HG02623 (cell line): ENCODE measurements around the gene TSPAN9.
A peak's percentile ranks its signal among the peaks of the same experiment; 100 is the strongest.

ENCODE experiments used
- ATAC-seq: cut with Tn5 transposase; IDR thresholded peaks from one replicate; pipeline ENCODE4 v1.9.1; 2021; ENCODE audit warnings: moderate library complexity; ENCODE audit not compliant: unreplicated experiment

The TSPAN9 gene

DNA sequence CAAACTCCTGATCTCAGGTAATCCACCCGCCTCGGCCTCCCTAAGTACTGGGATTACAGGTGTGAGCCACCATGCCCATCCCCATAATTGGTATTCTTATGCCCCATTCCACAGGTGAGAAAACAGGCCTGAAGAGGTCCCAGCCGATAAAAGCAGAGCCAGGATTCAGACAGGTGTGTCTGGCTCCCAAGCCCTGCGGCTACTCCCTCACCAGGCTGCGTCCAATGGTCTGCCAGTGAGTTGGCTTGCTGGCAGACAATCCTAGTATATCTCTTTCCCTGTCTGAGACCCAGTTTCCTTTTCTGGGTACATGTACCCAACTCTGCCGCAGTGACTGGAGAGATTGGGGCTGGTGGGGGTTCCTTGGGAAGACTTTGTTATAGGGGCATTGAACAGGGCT is 1.9 kb upstream of the TSPAN9 start:
- no peak for ATAC-seq

DNA sequence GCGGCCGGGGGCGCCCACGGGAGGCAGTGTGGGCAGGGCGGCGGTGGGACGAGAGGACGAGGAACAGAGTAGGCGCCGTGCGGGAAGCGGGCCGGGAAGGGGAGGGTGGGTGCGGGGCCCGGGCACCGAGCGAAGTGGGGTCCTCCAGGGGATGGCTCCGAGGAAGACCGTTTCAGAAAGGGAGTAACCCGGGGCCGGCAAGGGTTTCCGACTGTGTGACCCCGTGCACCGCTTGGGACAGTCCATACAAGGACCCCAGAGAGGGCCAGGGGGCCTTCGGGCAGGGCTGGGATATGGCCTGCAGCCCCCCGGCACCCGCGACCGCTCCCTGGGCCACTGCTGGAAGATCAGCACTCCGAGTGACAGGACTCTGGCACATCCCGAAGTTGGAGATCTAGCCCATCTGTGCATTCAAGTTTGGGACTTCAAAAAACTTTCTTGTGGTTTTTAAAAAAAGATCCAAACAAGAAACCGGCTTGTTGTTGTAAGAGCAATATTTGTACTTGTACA is 448 bp downstream of the TSPAN9 start:
- peak; percentile 13 for ATAC-seq

GRCh38 chr12:3078086-3078820 is 1.1 kb downstream of the TSPAN9 start:
- no peak for ATAC-seq

DNA sequence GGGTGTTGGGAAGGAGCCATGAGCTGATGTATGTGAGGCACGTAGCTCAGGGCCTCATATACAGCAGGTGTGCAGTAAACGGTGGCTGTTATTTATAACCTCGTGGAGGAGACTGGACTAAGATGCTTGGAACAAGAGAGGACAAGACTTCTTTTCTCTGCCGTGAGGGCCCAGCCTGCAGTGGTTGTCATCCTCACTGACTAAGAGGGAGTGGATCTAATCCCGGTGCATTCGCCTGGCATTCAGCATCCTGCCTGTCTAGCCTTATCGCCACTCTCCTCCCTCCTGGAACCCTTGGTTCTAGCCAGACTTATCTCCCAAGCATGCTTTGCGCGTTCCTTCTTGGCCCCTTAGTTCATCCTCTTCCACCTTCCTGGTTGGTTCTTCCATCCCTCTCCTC is 3.9 kb downstream of the TSPAN9 start:
- no peak for ATAC-seq

- no peak for ATAC-seq
Measured at GRCh38 chr12:3081886-3082285, 4.7 kb downstream of the TSPAN9 start.

DNA sequence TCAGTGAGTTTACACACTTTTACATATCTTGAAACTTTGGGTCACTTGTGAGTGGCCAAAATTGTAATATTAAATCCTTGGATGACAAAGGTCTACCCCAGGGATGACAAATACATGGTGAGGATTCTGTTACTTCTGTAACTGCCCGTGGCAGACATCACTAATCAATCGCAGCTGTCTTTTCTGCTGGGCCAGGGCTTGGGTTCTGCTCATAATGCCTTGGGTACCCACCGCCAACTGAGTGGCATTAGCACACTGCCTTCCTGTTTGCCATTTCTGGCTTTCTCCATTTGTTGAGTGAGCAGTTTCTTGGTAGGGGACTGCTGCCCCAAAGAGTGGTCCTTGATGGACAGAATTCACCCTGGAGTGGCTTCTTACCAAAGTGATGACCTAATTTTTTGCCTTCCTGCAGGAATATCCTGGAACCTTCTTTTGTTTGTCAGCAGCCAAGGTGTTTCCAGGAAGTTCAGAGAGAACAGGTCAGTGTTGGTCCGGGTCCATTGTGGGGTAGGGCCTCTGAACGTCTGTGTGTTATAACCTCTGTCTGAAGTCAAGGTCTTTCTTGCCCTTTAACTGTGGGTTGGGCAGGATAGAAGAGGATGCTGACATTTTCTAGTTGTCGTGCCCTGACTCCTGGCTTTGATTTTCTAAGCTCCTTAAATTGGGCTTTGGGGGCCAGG is 6.2 kb downstream of the TSPAN9 start:
- ATAC-seq = no peak

GRCh38 chr12:3083921-3084347 is 6.8 kb downstream of the TSPAN9 start:
- ATAC-seq = no peak

DNA sequence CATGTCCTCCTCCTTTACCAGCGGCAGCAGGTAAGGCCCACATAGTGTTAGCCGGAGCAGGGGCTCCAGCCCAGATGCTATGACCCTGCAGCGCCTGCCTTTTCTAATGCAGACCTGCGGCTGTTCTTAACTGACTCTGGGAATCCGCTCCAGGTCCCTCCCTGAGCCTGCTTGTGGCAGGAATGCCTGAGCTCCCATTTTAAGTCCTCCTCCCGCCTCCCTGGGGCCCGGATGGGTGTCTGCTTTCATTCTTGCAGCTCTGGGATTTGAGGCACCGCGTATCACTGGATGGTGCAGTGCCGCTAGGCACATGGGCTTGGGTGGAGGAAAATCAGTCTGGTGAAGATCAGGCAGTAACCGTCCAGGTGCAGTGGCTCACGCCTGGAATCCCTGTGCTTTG is 7.6 kb downstream of the TSPAN9 start:
- no peak for ATAC-seq

DNA sequence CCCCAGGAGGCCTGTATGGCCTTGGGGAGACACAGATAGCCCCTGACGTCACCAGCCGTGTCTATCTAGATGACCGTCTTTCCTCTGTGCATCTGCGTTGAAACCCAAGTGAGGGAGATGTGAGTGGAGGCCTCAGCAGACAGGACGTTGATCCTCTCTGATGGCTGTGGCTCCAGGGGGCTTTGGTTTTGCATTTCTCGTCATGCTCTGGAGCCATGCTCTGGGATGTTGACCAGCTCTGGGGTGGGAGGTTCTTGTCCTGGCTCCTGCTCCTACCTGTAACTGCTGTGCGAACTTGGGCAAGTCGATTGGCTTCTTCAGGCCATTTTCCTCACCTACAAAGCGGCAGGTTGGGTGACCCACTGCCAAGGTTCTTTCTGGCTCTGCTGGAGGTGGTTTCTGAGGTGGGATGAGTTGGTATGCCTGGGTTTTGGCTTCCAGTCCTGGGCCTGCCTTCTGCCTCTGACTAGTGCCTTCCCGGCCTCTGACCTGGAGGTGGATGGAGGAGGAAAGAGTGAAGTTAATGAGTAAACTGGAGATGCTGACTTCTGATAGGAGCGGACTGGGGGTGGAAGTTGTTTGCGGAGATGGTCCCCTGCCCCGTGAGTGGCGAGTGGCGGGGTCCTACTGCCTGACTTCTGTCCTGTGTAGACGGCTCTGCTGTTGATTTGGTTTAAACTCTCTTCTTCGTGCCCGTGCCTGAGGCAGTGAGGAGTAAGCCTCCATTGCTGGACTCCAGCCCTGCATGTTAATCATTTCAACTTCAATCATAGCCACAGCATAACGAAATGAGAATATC is 8.4 kb downstream of the TSPAN9 start:
- ATAC-seq = no peak

DNA sequence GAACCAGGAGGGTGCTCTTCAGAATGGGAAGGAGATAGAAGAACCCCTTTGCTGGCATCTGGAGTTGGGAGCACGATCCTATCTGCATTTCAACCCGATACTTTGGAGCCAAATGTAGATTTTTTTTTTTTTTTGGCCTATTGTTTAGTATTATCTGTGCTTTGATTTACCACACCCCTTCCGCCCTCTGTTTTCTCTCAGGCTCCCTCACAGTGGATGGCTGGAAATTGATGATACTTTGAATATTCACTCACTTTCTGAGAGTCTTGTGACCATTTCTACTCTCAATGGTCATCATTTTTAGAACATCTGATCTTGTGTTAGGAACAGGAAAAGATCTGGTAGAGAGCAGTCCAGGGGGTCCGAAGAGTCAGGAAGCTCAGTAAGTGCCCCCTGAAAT is 9.0 kb downstream of the TSPAN9 start:
- ATAC-seq = no peak

- ATAC-seq = no peak
Measured at GRCh38 chr12:3086729-3087323, 9.6 kb downstream of the TSPAN9 start.

DNA sequence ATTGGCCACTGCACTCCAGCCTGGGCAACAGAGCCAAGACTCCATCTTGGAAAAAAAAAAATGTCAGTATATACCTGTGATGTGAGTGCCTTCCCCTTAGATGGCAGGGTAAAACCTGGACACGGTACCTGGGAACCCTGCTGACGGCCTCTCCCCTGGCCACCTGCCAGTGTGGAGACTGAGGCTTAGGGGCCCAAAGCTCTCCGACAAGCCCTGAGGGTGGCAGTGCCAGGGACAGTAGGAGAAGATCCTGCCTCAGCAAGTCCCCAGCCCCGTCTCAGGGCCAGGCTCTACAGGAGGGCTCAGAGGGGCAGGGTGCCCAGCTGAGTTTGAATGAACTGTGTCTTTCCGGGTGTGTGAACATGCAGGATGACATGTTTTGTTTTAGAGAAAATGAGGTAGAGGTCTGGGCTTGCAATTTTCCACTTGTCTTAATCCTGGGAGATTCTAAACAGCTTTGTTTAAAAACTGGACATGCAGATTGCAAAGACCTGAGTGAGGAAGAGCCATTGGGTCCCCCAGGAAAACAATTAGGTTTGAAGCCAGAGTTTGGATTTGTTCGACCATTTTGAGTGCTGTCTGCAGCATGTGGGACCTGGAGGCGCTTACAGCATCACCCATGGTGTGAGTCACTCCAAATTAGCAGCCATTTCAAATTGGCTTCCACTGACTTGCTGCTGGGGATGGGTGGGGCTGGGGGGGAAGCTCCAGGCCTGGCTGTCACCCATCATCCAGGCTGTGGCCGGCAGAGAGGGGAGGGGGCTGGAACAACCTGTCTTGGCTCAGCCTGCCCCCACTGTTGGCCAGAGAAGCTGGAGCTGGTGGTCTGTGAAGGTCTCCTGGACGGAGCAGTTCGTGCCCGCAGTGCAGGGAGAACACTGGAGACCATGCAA is 10.8 kb downstream of the TSPAN9 start:
- ATAC-seq = no peak

DNA sequence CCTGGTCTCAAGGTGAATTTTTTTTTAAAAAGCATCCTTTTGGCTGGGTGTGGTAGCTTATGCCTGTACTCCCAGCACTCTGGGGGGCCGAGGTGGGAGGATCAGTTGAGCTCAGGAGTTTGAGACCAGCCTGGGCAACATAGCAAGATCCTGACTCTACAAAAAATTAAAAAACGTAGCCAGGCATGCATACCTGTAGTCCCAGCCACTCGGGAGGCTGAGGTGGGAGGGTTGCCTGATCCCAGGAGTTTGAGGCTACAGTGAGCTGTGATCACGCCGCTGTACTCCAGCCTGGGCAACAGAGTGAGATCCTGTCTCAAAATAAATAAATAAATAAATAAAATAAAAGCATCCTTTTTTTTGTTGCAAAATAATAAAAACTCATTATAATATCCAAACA is 12.4 kb downstream of the TSPAN9 start:
- no peak for ATAC-seq

DNA sequence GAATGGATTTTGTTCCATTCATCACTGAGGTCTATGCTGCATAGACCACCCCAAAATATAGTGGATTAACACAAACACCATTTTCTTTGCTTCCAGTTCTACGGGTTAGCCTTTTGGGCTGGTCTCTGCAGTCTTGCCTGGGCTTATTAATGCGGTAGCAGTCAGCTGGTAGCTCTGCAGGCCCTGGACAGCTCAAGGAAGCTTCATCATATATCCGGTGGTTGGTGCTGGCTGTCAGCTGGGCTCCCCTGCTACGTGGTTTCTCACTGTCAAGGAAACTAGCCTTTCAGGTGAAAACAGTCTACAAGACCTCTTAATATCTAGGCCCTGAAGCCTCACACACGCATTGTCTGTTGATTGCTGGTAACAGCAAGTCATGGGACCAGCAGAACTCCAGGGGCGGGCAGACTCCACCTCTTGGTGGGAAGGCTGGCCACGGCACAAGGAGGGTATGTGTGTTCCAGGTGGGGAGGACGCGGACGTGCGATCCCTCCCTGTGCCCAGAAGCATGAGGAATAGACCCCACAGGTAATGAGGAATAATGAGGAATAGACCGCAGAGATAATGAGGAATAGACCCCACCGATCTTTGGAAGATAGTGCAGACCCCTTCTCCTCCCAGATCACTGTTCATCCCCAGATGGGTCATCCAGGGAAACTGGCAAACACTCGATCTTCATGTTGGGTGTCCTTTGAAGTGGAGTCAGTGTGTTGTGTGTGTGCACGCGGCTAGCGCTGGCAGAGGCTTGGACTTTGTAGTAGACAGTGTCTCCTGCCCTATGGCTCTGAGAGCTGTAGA is 13.3 kb downstream of the TSPAN9 start:
- no peak for ATAC-seq

DNA sequence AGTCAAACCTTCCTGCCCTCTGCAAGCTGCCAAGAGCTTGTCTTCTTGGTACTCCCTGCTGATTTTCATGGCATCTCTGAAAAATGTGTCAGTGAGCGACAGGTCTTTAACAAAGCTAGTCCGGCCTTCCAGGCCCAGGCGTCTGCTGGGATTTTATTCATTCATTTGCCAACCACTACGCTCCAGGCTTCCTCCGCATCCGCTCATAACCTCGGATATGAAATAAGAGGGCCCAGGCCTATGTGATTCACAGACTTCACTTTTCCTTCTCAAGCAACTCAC is 13.8 kb downstream of the TSPAN9 start:
- no peak for ATAC-seq

DNA sequence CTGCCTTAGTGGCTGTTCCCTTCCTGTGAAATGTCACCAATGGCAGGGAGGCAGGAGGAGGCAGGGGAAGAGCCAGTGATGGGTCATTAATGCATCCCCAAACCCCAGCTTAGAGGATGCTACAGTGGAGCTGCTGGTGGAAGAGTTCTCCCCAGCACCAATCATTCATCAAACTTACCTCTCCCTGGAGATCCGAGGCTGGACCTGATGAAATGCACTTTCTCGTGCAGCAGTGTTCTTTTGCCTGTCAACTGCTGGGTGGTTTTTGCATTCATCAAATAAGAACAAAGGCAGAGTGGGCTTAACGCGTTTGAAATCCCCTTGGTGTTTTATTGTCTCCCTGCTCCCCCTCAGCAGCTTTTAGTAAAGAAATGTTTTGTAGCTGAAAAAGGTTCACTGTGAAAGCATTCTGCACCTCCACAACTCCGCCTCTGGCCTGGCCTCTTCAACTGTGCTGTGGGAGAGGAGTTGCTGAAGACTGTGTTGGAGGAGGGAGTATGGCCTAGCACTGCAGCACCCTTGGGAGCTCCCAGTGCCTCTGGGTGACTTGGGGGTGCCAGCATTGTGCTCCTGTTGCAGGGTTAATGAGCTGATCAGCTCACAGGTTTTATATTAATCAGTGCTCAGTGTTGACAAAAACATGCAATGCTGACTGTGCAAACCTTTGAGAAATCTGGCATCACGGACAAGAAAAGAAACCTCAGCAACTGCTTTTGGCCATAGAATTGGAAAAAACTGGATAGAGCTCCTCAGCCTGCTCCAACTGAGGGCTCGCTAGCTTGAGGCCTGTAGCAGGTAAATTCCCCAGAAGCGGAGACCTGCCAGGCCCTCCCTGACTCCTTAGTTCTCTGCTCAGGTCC is 14.4 kb downstream of the TSPAN9 start:
- no peak for ATAC-seq

- ATAC-seq = no peak
Measured at GRCh38 chr12:3092764-3093163, 15.6 kb downstream of the TSPAN9 start.

DNA sequence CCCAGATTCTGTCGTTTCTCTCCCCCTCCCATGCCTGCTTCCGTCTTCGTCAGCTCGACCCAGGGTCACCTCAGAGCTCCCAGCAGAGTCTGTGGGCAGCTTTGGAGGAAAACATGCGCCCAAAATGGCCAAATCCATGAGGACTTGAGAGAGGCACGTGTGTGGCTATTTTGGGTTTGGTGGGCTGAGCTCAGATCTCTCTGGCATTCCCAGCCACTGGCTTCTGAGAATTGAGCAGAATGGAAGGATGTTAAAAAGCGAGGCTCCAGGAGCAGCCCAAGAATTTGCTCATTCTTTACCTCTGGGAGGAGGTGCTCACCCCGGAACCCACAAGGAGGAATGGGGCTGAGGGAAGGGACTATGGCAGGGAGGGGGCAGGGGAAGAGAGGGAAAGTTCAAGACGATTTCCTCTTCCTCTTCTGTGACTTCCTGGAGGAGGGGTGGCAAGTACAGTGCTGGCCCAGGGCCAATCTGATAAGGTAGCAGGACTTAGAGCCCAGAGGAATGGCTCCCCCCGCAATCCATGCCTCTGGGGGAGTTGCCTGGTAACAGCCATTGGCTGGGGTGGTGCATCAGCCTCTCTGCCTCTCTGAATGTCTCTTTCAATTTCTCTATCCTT is 20.1 kb downstream of the TSPAN9 start:
- ATAC-seq = no peak
